NCI-H1092 treated with DMSO at 0.1 percent for 48 hours (cell line): Measurements from ENCODE around the gene ABCD1.
"Not testable (repeated sequence)": the region's sequence is repeated elsewhere in the genome, so short reads cannot be mapped to it uniquely, and the experiment has no call there.

Experiments used
- DNase-seq: peaks from one replicate; lab custom pipeline; 2025; lab: John Stamatoyannopoulos, UW

ABCD1 gene

DNA sequence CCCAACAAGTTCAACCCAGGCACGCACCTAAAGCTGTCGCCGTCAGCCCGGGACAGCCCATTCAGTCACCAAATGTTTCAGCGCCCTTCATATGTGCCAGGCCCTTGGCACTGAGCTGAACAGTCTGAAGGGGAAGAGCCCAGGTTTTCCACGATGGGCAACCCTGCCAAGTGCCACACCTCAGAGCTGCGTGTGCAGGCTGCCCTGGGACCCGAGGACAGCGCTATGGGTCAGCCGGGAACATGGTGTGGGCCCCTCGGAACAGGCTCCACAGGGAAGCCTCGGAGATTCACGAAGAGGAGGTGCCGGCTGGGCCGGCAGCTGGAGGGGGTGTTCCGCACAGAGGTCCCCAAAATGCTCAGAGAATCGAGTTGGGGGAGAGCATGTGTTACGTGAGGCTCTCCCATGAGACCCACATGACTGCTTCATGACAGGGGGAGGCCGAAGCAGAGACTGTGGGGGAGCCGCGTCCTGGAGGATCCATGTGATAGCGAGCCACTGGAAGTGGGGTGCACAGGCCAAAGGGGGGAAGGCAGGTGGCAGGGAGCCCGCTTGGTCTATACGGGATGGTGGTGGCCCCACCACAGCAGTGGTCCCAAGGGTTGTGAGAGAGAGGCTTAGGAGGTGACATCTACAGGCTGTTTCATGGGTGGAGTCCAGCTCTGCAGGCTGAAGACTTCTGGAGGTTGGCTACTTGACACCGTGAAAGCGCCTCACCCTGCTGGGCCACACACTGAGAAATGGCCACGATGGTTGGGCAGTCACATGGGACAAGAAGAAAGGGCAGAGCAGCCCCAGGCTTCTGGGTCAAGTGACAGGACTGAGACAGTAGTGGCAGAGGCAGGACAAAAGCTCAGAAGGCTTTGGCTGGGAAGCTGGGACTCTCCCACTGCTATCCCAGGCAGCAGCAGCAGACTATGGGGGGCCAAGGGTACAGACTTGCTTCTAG is 14.7 kb upstream of the ABCD1 start:
- DNase-seq, result no peak

DNA sequence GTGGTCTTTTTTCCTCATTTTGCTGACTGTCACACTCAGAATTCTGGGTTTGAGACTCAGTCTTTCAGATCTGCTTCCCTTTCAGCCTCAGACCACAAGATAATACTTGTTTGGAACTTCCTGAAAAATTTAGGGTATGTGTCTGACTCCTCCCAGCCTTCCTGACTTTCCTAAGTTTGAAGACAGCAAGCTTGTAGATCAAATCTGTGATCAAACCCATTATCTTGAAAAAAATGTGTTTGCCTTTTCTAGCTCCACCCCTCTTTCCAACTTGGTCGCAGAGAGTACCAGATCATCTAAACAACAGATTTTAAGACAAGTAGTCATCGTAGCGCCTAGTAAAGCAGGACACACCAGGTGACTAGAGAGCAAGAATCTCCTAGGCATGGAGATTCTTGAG is 10.4 kb upstream of the ABCD1 start:
- no peak for DNase-seq

DNA sequence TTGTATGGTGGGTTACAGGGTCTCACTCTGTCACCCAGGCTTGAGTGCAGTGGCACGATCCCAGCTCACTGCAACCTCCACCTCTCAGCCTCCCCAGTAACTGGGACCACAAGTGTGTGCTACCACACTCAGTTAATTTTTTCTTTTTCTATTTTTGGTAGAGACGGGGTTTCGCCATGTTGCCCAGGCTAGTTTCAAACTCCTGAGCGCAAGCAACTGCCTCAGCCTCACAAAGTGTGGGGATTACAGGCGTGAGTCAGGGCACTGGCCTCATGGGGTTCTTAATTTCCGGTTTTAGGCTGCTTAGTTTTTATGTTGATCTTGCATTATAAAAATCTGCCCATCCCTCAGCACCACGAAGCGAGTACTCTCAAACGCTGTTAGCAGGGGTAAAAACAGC is 7.2 kb upstream of the ABCD1 start:
- no peak for DNase-seq

DNA sequence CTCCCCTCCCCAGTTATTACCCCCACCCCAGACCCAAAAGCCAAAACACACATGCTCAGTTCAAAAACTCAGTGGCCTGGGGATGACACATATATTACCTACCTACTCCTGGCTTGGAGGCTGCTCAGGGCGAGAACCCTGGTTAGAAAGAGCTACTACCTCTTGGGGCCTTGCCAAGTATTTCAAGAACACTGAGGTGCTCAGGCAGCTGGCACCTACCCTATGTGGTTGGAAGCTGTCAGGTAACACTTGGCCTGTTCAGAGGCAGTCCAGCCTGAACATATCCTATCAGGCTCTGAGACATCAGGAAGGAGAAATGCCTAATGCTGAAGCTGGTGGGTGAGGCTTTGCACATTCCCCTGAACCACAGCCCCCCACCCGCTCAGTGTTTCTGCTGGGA is 5.4 kb upstream of the ABCD1 start:
- DNase-seq, result no peak

DNA sequence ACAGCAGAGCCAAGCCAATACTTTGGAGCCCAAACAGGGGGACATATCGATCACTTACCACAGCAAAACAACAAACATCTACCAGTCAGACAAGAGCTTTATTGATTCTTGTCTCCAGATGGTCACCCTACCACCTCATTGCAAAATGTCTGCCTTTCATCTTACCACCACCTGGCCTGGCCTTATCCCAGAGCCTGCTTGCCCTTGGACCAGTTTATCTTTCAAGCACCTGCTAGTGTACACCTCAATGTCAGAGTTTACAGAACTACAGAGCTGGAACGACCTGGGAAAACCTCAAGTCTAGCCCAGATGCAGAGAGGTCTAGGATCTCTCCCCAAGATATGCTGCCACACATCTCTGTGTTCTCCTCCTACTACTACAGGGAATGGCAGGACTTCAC is 5.0 kb upstream of the ABCD1 start:
- no peak for DNase-seq

GRCh38 chrX:153722704-153723350 is 1.8 kb upstream of the ABCD1 start:
- DNase-seq, result no peak

GRCh38 chrX:153723351-153724251 is 1.1 kb upstream of the ABCD1 start:
- peak; percentile 52 for DNase-seq

GRCh38 chrX:153725039-153725831 is 579 bp downstream of the ABCD1 start:
- no peak for DNase-seq

DNA sequence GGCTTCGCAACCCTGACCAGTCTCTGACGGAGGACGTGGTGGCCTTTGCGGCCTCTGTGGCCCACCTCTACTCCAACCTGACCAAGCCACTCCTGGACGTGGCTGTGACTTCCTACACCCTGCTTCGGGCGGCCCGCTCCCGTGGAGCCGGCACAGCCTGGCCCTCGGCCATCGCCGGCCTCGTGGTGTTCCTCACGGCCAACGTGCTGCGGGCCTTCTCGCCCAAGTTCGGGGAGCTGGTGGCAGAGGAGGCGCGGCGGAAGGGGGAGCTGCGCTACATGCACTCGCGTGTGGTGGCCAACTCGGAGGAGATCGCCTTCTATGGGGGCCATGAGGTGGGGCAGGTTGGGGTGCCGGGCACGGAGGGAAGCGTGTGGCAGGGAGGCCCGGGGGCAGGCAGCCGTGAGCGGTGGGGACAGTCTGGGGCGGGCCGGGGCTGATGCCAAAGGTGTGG is 1.2 kb downstream of the ABCD1 start:
- DNase-seq, result no peak

GRCh38 chrX:153726286-153727122 is 1.8 kb downstream of the ABCD1 start:
- peak; percentile 77 for DNase-seq

DNA sequence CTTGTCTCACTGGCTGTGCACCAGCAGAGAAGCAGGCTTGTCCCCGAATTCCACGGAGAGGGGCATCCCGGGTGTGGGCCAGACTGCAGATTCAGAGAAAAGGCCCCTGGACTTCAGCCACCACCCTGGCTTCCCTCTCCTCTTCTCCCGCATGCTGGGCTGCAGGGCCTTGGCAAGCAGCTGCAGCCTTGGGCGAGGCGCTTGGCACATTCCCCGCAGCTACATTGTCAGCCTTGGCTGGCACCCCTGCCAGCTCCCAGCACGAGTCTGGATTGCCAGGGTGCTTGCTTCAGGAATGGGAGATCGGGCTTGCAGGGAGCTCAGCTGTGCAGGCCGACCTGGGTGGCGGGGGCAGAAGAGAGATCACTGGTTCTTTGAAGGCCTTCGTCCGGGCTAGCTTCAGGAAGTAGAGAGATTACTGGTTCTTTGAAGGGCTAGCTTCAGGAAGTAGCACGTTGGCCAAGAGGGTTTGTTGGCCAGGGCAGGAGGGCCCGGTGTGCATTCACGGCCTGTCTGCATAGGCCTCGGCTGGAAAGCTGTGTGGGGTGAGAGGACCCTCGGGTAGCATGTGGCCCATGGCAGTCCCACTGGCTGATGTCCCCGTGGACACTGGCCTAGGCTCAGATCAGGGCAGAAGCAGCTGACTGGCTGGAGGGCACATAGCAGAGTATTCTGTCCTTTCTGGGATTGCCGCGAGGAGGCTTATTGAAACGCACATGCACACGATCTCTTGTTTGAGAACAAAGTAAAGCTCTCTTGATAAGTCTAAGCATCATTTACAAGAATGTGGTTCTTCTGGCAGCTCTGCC is 2.7 kb downstream of the ABCD1 start:
- peak; percentile 81 for DNase-seq

DNA sequence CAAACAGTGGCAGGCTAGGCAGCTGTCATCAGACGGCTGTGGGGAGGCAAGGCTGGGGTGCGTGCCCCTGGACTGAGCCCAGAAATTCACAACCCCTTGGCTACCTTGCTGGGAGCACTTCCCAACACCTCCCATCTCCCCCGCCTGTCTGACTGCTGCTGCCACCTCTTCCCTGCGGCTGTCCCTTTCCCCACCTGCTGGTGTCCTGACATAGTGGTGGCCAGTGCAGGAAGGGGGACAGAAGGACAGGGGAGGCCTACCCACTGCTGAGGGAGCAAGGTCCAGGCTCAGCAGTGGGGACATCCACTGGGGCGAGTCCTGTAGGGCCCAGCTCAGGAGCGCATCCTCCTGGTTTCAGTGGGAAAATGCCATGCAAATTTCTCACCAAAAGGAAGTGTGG is 3.4 kb downstream of the ABCD1 start:
- no peak for DNase-seq

- DNase-seq, result no peak
Observed at GRCh38 chrX:153728951-153729631, 4.4 kb downstream of the ABCD1 start.

DNA sequence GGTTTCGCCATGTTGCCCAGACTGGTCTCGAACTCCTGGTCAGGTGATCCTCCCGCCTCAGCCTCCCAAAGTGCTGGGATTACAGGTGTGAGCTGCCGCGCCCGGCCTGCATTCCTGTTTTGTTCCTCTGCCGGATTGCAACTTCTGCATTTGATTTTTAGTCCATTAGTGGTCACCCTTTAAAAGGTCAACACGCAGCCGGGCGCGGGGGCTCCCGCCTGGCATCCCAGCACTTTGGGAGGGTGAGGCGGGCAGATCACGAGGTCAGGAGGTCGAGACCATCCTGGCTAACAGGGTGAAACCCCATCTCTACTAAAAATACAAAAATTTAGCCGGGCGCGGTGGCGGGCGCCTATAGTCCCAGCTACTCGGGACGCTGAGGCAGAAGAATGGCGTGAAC is 5.5 kb downstream of the ABCD1 start:
- DNase-seq, result not testable (repeated sequence)

GRCh38 chrX:153731117-153731844 is 6.6 kb downstream of the ABCD1 start:
- no peak for DNase-seq

DNA sequence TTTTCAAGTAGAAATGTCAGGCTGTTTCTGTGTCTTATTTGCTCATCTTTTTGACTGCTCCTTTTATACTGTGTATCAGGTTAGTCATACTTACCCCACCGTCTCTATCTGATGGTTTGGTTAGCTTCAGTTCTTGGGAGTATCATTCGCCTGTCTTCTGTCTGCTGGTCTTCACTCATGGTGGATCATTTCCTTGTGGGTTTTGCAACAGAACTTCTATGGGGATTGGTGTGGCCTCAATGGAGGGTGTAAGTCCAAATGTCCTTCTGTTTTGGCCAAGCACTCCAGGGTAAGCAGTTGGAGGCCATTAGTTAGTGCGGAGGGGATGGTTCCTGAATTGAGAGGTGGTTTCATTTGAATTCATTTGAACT is 7.2 kb downstream of the ABCD1 start:
- no peak for DNase-seq

- DNase-seq, result no peak
Observed at GRCh38 chrX:153732401-153732800, 7.7 kb downstream of the ABCD1 start.

GRCh38 chrX:153733651-153734240 is 9.1 kb downstream of the ABCD1 start:
- DNase-seq, result no peak
